Esophagus muscularis mucosa (tissue), 4 donors: ENCODE measurements around the gene ASB1. TPM values are rescaled to one million over a fixed set of nuclear protein-coding genes. Genes with fewer than 3 reads are reported as not detected.

Source experiments
- DNase-seq: peaks from one replicate; pipeline ENCODE4 v3.0.0-alpha.2; 2017; ENCODE audit errors: extremely low spot score
- H3K27ac ChIP-seq, 4 donors: fragments of 200-600 bp; sonication (generic); replicated peaks in 1 of 4; 1 replicate in 3 of 4; 2 replicates in 1 of 4; pipeline ENCODE4 v1.5.1; 2016 to 2019; ENCODE audit warnings: mild to moderate bottlenecking in 1 of 4
- H3K27me3 ChIP-seq, 4 donors: fragments of 200-600 bp; sonication (generic); one replicate each; pipeline versions ENCODE4 v1.5.1 to v1.6.0; 2016 to 2019
- H3K36me3 ChIP-seq, 4 donors: fragments of 200-600 bp; sonication (generic); one replicate each; pipeline ENCODE4 v1.5.1; 2016 to 2019
- H3K4me1 ChIP-seq, 4 donors: fragments of 200-600 bp; sonication (generic); one replicate each; pipeline ENCODE4 v1.5.1; 2016 to 2019
- H3K4me3 ChIP-seq, 4 donors: fragments of 200-600 bp; sonication (generic); 1 replicate in 2 of 4; 2 replicates in 2 of 4; pipeline ENCODE4 v1.5.1; 2016 to 2019; ENCODE audit warnings: mild to moderate bottlenecking in 4 of 4, moderate library complexity in 1 of 4
- H3K9me3 ChIP-seq, 4 donors: fragments of 200-600 bp; sonication (generic); 1 replicate in 3 of 4; 2 replicates in 1 of 4; pipeline ENCODE4 v1.5.1; 2016 to 2019
- CTCF ChIP-seq, 3 experiments: fragments of 200-600 bp in 2 of 3; fragments of 450-650 bp in 1 of 3; sonication (generic) in 2 of 3; IDR thresholded peaks; one replicate each; pipeline ENCODE4 v1.5.1; 2017 to 2019; ENCODE audit warnings: antibody characterized with exemption in 3 of 3, mild to moderate bottlenecking in 2 of 3, moderate library complexity in 1 of 3
- EP300 ChIP-seq: sonication (generic); formaldehyde crosslinking; IDR thresholded peaks from one replicate; pipeline ENCODE4 v1.6.1; 2017; ENCODE audit warnings: antibody characterized with exemption
- POLR2A ChIP-seq: fragments of 450-650 bp; IDR thresholded peaks from one replicate; pipeline ENCODE4 v1.6.1; 2017; ENCODE audit warnings: antibody characterized with exemption, moderate library complexity, mild to moderate bottlenecking, low read depth
- POLR2AphosphoS5 ChIP-seq, 2 donors: sonication (generic); formaldehyde crosslinking; IDR thresholded peaks; one replicate each; pipeline ENCODE4 v1.6.1; 2017; ENCODE audit warnings: antibody characterized with exemption in 2 of 2
- WGBS: methylation state at CpG from one replicate; pipeline ENCODE4 v1.1.5; 2018; 5-methylcytosine and 5-hydroxymethylcytosine counted together
- intact Hi-C: fragments of 100-400 bp; cut with DNase I; formaldehyde crosslinking; loops from one replicate; pipeline ENCODE4 v1.15.1; 2023
- total RNA-seq, 4 donors: library from RNA; depleted of rRNA; stranded (reverse); fragments of >200 nt; gene quantifications; one replicate each; pipeline versions ENCODE4 v1.1.0 to v1.2.1, GENCODE V29; 2016

The ASB1 gene
- 10 to 100 TPM; 19.9 to 42.1 (median 33.9) TPM for total RNA-seq

GRCh38 chr2:238426568-238427434, at the start of gene ASB1:
ASB1 (plus strand) TSS chr2:238426927; CDS start chr2:238427071, 144 bp downstream.
- peak; percentile 94 for DNase-seq
- peak within 1 kb of the TSS; percentile 72 to 94 (median 84) for H3K4me3 ChIP-seq
- H3K27me3 ChIP-seq, result no peaks in the 10 kb centered on the region
- WGBS, result no CpG with 5 or more reads among the region's 104 CpGs
- H3K36me3 ChIP-seq, result peaks cover 0 to 6% (median 4%) of the 10 kb centered on the region in 4 donors
- H3K9me3 ChIP-seq, result peaks cover 0 to 10% (median 0%) of the 10 kb centered on the region in 4 donors
- peaks cover 17 to 45% (median 33%) of the 10 kb centered on the region in 4 donors for H3K4me1 ChIP-seq
- H3K27ac ChIP-seq, result peak within 1 kb of the TSS; percentile 84 to 96 (median 86)
- TF ChIP-seq POLR2AphosphoS5 (IDR thresholded peaks at IDR 0.05) (peak; percentile 26 to 68), POLR2A (peak; percentile 13), CTCF (IDR thresholded peaks at IDR 0.05) (no peak)
- intact Hi-C loops, result no loop called here

GRCh38 chr2:238378230-238379095, 48.3 kb upstream of the ASB1 start:
- intact Hi-C loops, result no loop called here
- DNase-seq, result no peak
- no peak overlapping the region for H3K4me3 ChIP-seq
- TF ChIP-seq POLR2AphosphoS5 (IDR thresholded peaks at IDR 0.05) (no peak), POLR2A (no peak), CTCF (IDR thresholded peaks at IDR 0.05) (no peak), EP300 (no peak)
- H3K27me3 ChIP-seq, result no peaks in the 10 kb centered on the region
- peaks cover 10 to 18% (median 16%) of the 10 kb centered on the region in 4 donors for H3K4me1 ChIP-seq
- peaks cover 0 to 22% (median 10%) of the 10 kb centered on the region in 4 donors for H3K36me3 ChIP-seq
- no peak overlapping the region for H3K27ac ChIP-seq
- H3K9me3 ChIP-seq, result no peaks in the 10 kb centered on the region
- WGBS, result 71% methylated on average over 6 of the region's 11 CpGs

DNA sequence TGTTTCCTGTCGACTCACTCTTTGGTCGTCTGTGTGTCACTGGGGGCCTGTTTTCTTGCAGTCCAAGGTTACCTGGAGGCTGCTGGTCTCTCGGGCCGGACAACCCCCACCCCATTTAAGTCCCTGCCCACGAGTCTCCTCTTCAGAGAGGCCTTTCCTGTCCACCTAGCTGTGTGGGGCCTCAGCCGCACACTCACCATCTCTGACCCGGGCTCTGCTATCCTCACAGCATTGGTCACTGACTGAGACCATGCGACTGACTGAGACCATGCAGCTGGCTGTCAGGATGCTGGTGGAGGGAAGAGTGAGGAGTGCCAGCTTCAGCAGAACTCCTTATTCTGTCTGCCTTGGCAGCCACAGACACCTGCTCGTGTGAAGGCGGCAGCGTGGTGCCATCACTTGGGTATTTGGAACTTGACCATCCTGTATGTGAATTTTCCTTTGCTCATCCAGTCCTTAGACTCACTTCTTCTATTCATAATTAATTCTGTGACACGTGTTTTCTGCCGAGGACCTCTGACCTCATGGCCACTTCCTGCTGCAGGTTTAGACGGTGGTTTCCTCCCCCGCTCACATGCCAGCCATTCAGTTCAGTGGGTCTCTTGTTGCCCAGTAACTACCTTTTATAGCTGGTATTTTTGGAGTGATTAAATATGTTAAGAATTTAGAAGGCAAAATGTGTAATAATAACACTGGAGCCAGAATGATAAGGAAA, 47.5 kb upstream of the ASB1 start:
- DNase-seq, result no peak
- TF ChIP-seq EP300 (no peak), CTCF (IDR thresholded peaks at IDR 0.05) (no peak), POLR2AphosphoS5 (IDR thresholded peaks at IDR 0.05) (no peak), POLR2A (no peak)
- no peak overlapping the region for H3K27ac ChIP-seq

DNA sequence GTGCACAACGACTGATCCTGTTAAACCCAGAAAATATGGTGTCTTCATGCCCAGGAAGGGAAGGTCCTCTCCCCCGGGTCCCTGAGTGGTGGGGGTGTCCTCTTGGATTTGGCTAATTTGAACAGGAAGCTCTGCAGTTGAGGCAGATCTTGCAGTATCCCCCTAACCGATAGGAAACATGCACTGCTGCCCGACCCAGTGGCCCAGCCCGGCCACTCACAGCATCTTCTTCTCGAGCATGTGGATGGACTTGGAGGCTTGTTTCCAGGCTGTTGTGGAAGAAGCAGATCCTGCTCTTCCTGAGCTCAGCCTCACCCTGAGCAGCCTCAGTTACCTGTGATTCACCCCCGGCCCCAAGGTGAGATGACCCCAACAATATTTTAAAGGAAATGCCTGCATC, 46.4 kb upstream of the ASB1 start:
- intact Hi-C loops, result no loop called here
- H3K4me3 ChIP-seq, result no peak overlapping the region

More for the DNA sequence above, 47.5 kb upstream of the ASB1 start:
- H3K4me3 ChIP-seq, result no peak overlapping the region
- 80% methylated on average over 15 of the region's 15 CpGs for WGBS
- no peaks in the 10 kb centered on the region for H3K9me3 ChIP-seq
- no peaks in the 10 kb centered on the region for H3K27me3 ChIP-seq
- intact Hi-C loops, result no loop called here
- H3K36me3 ChIP-seq, result peaks cover 0 to 23% (median 10%) of the 10 kb centered on the region in 4 donors
- peaks cover 10 to 18% (median 16%) of the 10 kb centered on the region in 4 donors for H3K4me1 ChIP-seq

More for the DNA sequence above, 46.4 kb upstream of the ASB1 start:
- no peaks in the 10 kb centered on the region for H3K9me3 ChIP-seq
- H3K36me3 ChIP-seq, result peaks cover 0 to 24% (median 10%) of the 10 kb centered on the region in 4 donors
- no peak overlapping the region for H3K27ac ChIP-seq
- no peak for TF ChIP-seq POLR2A
- no peak for TF ChIP-seq CTCF (IDR thresholded peaks at IDR 0.05)
- no peak for TF ChIP-seq POLR2AphosphoS5 (IDR thresholded peaks at IDR 0.05)
- TF ChIP-seq EP300, result no peak
- H3K27me3 ChIP-seq, result no peaks in the 10 kb centered on the region
- 77% methylated on average over 7 of the region's 7 CpGs for WGBS
- H3K4me1 ChIP-seq, result peaks cover 10 to 18% (median 16%) of the 10 kb centered on the region in 4 donors
- no peak for DNase-seq
